GM19467 (cell line): ENCODE measurements around the gene DHX30.
"Not testable (repeated sequence)": the region's sequence is repeated elsewhere in the genome, so short reads cannot be mapped to it uniquely, and the experiment has no call there.

Experiments used
- ATAC-seq: cut with Tn5 transposase; IDR thresholded peaks from one replicate; pipeline ENCODE4 v1.9.1; 2021; ENCODE audit warnings: mild to moderate bottlenecking, moderate library complexity; ENCODE audit not compliant: unreplicated experiment

DHX30 gene

GRCh38 chr3:47874438-47874837 lies 71.5 kb downstream of the DHX30 start:
- no peak for ATAC-seq

GRCh38 chr3:47874913-47875312 lies 72.0 kb downstream of the DHX30 start:
- ATAC-seq, result no peak

- no peak for ATAC-seq
These were observed 74.4 kb downstream of the DHX30 start for GRCh38 chr3:47877290-47877689.

GRCh38 chr3:47877719-47878118 lies 74.8 kb downstream of the DHX30 start:
- ATAC-seq, result no peak

- no peak for ATAC-seq
These were observed 79.4 kb downstream of the DHX30 start for GRCh38 chr3:47882338-47882737.

- no peak for ATAC-seq
These were observed 81.7 kb downstream of the DHX30 start for GRCh38 chr3:47884603-47885002.

GRCh38 chr3:47885168-47885567 lies 82.2 kb downstream of the DHX30 start:
- ATAC-seq, result no peak

- ATAC-seq, result not testable (repeated sequence)
These were observed 85.1 kb downstream of the DHX30 start for GRCh38 chr3:47887991-47888390.

- ATAC-seq, result no peak
These were observed 86.2 kb downstream of the DHX30 start for GRCh38 chr3:47888986-47889757.

GRCh38 chr3:47890126-47890827 lies 87.3 kb downstream of the DHX30 start:
- no peak for ATAC-seq

- ATAC-seq, result no peak
These were observed 88.1 kb downstream of the DHX30 start for GRCh38 chr3:47890828-47891612.

GRCh38 chr3:47891613-47892005 lies 88.7 kb downstream of the DHX30 start:
- no peak for ATAC-seq

- ATAC-seq, result no peak
These were observed 89.5 kb downstream of the DHX30 start for GRCh38 chr3:47892286-47893040.

GRCh38 chr3:47895241-47895640 lies 92.3 kb downstream of the DHX30 start:
- ATAC-seq, result no peak

GRCh38 chr3:47896736-47897135 lies 93.8 kb downstream of the DHX30 start:
- no peak for ATAC-seq

GRCh38 chr3:47897954-47898353 lies 95.0 kb downstream of the DHX30 start:
- ATAC-seq, result no peak

GRCh38 chr3:47899495-47900108 lies 96.7 kb downstream of the DHX30 start:
- no peak for ATAC-seq
